G401 (cell line): ENCODE data around the gene CRHR2. TPM values are rescaled to one million over a fixed set of nuclear protein-coding genes. Genes with fewer than 3 reads are reported as not detected.
"Not testable (repeated sequence)": the region's sequence is repeated elsewhere in the genome, so short reads cannot be mapped to it uniquely, and the experiment has no call there.

Source experiments
- DNase-seq: peaks from one replicate; pipeline ENCODE4 v3.0.0-alpha.2; 2015; ENCODE audit warnings: low spot score
- in situ Hi-C: cut with HindIII; loops from 2 replicates; pipeline ENCODE4 v1.10.0; 2016; ENCODE audit warnings: low sequenced_read_pairs, mixed read lengths
- total RNA-seq: library from RNA; depleted of rRNA; stranded (reverse); fragments of >200 nt; shearing (Covaris generic); gene quantifications from 2 replicates; pipeline ENCODE4 v1.2.3, GENCODE V29; 2014

Gene CRHR2
- total RNA-seq, 1 experiment from 2014 or later, result not detected

- DNase-seq, result no peak
- in situ Hi-C loops, result no loop called here
These were observed 39.5 kb downstream of the CRHR2 start for GRCh38 chr7:30642789-30643188.

- DNase-seq, in situ Hi-C loops: not testable (repeated sequence)
These were observed 39.9 kb downstream of the CRHR2 start for GRCh38 chr7:30642322-30642721.

- DNase-seq, result no peak
- in situ Hi-C loops, result no loop called here
These were observed 46.5 kb downstream of the CRHR2 start for GRCh38 chr7:30635798-30636197.

- no peak for DNase-seq
- in situ Hi-C loops, result no loop called here
These were observed 47.5 kb downstream of the CRHR2 start for GRCh38 chr7:30634634-30635201.

- in situ Hi-C loops, result no loop called here
- DNase-seq, result no peak
These were observed 48.0 kb downstream of the CRHR2 start for GRCh38 chr7:30634193-30634626.

- in situ Hi-C loops, result no loop called here
- DNase-seq, result no peak
These were observed 49.0 kb downstream of the CRHR2 start for GRCh38 chr7:30633223-30633622.

GRCh38 chr7:30630986-30631385, 51.3 kb downstream of the CRHR2 start:
- DNase-seq, result no peak
- in situ Hi-C loops, result no loop called here

- DNase-seq, result no peak
- in situ Hi-C loops, result no loop called here
These were observed 55.2 kb downstream of the CRHR2 start for GRCh38 chr7:30627026-30627425.

GRCh38 chr7:30625283-30625682, 57.0 kb downstream of the CRHR2 start:
- DNase-seq, result peak; percentile 37
- in situ Hi-C loops, result no loop called here

- no peak for DNase-seq
- in situ Hi-C loops, result no loop called here
These were observed 63.3 kb downstream of the CRHR2 start for GRCh38 chr7:30618961-30619360.

- DNase-seq, result no peak
- in situ Hi-C loops, result no loop called here
These were observed 64.1 kb downstream of the CRHR2 start for GRCh38 chr7:30618080-30618676.

GRCh38 chr7:30617359-30617758, 64.9 kb downstream of the CRHR2 start:
- no peak for DNase-seq
- in situ Hi-C loops, result no loop called here

GRCh38 chr7:30616318-30616717, 65.9 kb downstream of the CRHR2 start:
- DNase-seq, result no peak
- in situ Hi-C loops, result no loop called here

- in situ Hi-C loops, result no loop called here
- DNase-seq, result no peak
These were observed 68.6 kb downstream of the CRHR2 start for GRCh38 chr7:30613366-30614325.

- in situ Hi-C loops, result no loop called here
- no peak for DNase-seq
These were observed 69.5 kb downstream of the CRHR2 start for GRCh38 chr7:30612658-30613265.

- in situ Hi-C loops, result no loop called here
- DNase-seq, result no peak
These were observed 76.4 kb downstream of the CRHR2 start for GRCh38 chr7:30605832-30606231.

- in situ Hi-C loops, result no loop called here
- DNase-seq, result no peak
These were observed 77.4 kb downstream of the CRHR2 start for GRCh38 chr7:30604901-30605300.
